Effector memory CD4-positive, alpha-beta T cell (primary cell): Measurements from ENCODE around the gene DACH1.

Source experiments
- DNase-seq, 3 donors: peaks; one replicate each; pipeline ENCODE4 v3.0.0-alpha.2; 2020
- H3K27ac ChIP-seq: 2 replicates; pipeline ENCODE4 v1.7.0; 2013; ENCODE audit warnings: mild to moderate bottlenecking, low read length, moderate library complexity; ENCODE audit not compliant: insufficient read depth, poor library complexity, severe bottlenecking
- H3K27me3 ChIP-seq: replicated peaks from 2 replicates; pipeline ENCODE4 v1.7.0; 2013; ENCODE audit warnings: mild to moderate bottlenecking, low read length; ENCODE audit not compliant: insufficient read depth, control insufficient read depth, poor library complexity, severe bottlenecking
- H3K36me3 ChIP-seq: 2 replicates; pipeline ENCODE4 v1.7.0; 2013; ENCODE audit warnings: mild to moderate bottlenecking, low read length, moderate library complexity; ENCODE audit not compliant: control insufficient read depth, insufficient read depth
- H3K4me1 ChIP-seq: 2 replicates; pipeline ENCODE4 v1.7.0; 2013; ENCODE audit warnings: low read length, mild to moderate bottlenecking; ENCODE audit not compliant: control insufficient read depth, insufficient read depth, poor library complexity, severe bottlenecking
- H3K4me3 ChIP-seq: 2 replicates; pipeline ENCODE4 v1.7.0; 2013; ENCODE audit warnings: low read length, low read depth, mild to moderate bottlenecking; ENCODE audit not compliant: insufficient read depth, poor library complexity, severe bottlenecking
- H3K9me3 ChIP-seq: 2 replicates; pipeline ENCODE4 v1.7.0; 2013; ENCODE audit warnings: mild to moderate bottlenecking, low read length, moderate library complexity; ENCODE audit not compliant: control insufficient read depth

DACH1 gene

DNA sequence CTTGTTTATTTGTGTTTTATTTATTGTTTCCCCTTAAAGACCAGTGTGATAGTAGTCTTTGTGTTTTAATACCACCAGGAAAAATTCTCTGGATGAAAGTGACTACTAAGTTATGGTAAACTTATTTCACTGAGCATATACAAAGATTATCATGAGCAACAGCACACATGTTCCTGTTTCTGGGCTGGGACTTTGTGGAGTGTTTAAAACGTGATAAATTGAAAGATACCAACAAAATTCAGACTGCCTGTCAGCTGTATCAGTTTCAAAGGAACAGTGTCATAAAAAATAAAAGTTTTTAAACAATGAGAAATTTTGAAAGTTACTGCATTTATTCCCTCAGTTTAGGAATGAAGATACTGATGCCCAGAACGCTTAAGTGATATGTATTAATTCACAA, 259.4 kb downstream of the DACH1 start:
- Histone ChIP-seq H3K9me3 (no peaks in the 10 kb centered on the region), H3K27ac (no peak overlapping the region), H3K27me3 (no peaks in the 10 kb centered on the region), H3K36me3 (no peaks in the 10 kb centered on the region), H3K4me3 (no peak overlapping the region), H3K4me1 (no peaks in the 10 kb centered on the region)
- no peak for DNase-seq

DNA sequence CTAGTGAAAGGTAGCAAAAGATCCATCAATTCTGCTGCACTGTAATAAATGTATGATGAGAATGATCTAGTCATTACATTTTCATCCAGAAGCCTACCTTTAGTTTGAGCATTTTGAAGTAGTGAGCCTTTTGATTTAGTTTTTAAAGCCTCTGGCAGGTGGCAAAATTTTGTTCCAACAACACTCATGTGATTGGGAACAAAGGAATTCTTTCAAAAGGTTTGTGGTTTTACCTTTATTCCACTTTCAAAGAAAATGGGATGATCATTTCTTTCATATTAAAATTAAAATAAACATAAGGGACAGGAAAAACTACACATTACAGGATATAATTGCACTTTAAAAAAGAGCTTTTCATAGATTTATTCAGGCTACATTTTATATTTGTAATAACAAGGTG, 260.2 kb downstream of the DACH1 start:
- Histone ChIP-seq H3K4me1 (no peaks in the 10 kb centered on the region), H3K36me3 (no peaks in the 10 kb centered on the region), H3K9me3 (no peaks in the 10 kb centered on the region), H3K27me3 (no peaks in the 10 kb centered on the region), H3K27ac (no peak overlapping the region), H3K4me3 (no peak overlapping the region)
- no peak for DNase-seq

DNA sequence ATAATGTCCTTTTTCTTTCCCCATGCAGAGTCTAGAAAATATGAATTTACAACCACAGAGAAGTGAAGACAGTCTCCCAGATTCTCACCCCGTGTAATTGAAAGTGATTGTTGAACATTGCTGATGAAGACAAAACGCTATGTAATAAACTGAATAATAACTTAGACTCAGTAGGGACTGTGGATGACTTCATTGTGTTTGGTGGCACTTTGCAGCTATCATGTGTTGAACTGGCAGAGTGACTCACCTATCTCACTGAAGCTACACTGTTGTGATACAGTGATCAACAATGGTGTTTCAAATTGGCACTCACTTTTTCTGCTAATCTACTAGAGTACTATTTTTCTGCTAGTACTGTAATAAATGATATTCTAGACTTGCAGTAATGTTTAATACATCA, 261.3 kb downstream of the DACH1 start:
- H3K27ac ChIP-seq, result no peak overlapping the region
- H3K9me3 ChIP-seq, result no peaks in the 10 kb centered on the region
- no peaks in the 10 kb centered on the region for H3K4me1 ChIP-seq
- H3K36me3 ChIP-seq, result no peaks in the 10 kb centered on the region
- no peak overlapping the region for H3K4me3 ChIP-seq
- DNase-seq, result no peak
- H3K27me3 ChIP-seq, result no peaks in the 10 kb centered on the region

DNA sequence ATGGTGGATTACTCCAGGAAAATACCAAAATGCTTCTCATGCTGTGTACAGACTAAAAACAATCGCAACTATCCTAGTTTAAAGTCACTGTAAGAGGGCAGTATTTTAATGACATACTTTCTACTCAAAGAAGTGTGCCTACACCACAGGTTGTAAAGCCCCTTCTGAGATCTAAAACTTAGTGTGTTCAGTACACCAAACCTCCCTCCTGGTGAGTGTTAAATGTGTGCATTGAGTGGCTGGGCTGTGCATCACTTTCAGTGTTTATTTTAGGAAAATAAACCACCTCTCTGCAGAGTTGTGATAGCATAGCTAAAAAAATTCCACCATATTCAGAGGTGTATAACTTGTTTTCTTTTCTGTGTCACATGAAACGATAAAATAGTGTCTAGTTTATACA, 263.7 kb downstream of the DACH1 start:
- no peak for DNase-seq
- Histone ChIP-seq H3K27me3 (no peaks in the 10 kb centered on the region), H3K4me3 (no peak overlapping the region), H3K4me1 (no peaks in the 10 kb centered on the region), H3K27ac (no peak overlapping the region), H3K36me3 (no peaks in the 10 kb centered on the region), H3K9me3 (no peaks in the 10 kb centered on the region)

DNA sequence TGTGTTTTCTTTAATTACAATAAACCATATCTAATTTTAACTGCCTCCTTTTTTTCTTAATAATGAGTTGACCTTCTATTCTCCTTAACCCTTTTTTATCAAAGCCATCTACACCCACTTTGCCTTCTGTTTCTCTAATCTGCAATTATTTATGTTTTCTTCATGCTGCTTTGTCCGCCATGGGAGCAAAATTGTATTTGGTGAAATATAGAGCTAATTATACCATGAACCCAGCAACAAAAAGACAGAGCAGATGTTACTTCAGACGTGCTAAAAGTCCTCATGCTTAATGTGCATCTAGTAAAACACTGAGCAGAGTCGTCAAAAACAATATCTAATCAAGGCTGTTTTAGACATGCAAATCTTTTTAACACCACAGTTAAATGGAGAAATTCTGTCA, 264.7 kb downstream of the DACH1 start:
- no peaks in the 10 kb centered on the region for H3K36me3 ChIP-seq
- H3K27me3 ChIP-seq, result no peaks in the 10 kb centered on the region
- DNase-seq, result no peak
- H3K4me1 ChIP-seq, result no peaks in the 10 kb centered on the region
- H3K27ac ChIP-seq, result no peak overlapping the region
- H3K9me3 ChIP-seq, result no peaks in the 10 kb centered on the region
- H3K4me3 ChIP-seq, result no peak overlapping the region

DNA sequence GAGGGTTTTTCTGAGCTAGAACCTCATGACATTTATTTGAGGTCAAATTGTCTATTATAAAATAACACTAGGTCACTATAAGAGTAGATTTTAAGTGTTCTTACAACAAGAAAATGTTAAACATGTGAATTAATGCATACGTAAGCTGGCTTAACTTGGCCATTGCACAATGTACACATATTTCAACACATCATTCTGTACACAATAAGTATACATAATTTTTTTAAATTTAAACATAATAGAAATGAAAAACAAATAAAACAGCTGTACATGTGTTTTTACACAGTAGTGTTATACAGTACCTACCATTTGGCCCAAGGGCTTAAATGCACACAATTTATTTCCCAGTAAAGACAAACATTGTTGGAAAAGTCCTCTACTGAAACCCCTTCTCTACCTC, 269.9 kb downstream of the DACH1 start:
- no peaks in the 10 kb centered on the region for H3K27me3 ChIP-seq
- H3K36me3 ChIP-seq, result no peaks in the 10 kb centered on the region
- DNase-seq, result no peak
- H3K4me1 ChIP-seq, result no peaks in the 10 kb centered on the region
- no peak overlapping the region for H3K4me3 ChIP-seq
- no peaks in the 10 kb centered on the region for H3K9me3 ChIP-seq
- no peak overlapping the region for H3K27ac ChIP-seq

DNA sequence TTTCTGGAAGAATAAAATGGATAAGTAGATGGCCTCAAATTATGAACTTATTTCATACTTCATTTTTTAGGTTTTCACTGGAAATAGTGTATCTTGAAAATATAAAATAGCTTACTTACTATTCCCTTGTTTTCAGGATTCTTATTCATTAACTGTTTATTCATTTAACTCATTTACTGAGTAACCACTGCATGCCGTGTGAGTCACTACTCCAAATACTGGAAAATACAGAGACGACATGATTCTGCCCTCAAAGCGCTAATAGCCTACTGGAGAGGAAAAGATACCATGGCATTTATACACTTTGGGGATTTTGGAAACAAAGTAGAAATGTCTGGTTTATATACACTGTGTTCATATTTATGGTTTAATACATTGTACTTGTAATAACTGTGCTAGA, 270.9 kb downstream of the DACH1 start:
- no peaks in the 10 kb centered on the region for H3K4me1 ChIP-seq
- H3K4me3 ChIP-seq, result no peak overlapping the region
- H3K27ac ChIP-seq, result no peak overlapping the region
- no peaks in the 10 kb centered on the region for H3K27me3 ChIP-seq
- no peak for DNase-seq
- H3K36me3 ChIP-seq, result no peaks in the 10 kb centered on the region
- H3K9me3 ChIP-seq, result no peaks in the 10 kb centered on the region

DNA sequence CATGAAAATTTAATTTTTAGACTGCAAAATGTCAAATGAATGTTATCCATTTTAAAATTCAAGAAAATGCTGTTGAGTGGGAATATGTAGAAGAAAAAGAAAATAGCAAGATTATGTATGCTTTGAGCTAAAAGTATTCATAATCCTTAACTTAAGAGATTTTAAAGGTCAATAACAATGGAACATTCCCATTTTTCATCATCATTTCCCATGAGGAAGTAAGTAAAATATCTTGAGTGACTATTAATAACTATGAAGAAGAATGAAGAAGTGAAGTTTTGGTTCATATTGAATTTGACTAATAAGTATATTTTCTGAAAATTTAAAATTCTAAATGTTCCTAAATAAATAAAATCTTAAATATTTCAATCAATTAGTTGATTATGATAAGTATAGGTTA, 273.4 kb downstream of the DACH1 start:
- DNase-seq, result no peak
- no peaks in the 10 kb centered on the region for H3K4me1 ChIP-seq
- no peaks in the 10 kb centered on the region for H3K36me3 ChIP-seq
- no peaks in the 10 kb centered on the region for H3K9me3 ChIP-seq
- no peak overlapping the region for H3K27ac ChIP-seq
- H3K27me3 ChIP-seq, result no peaks in the 10 kb centered on the region
- no peak overlapping the region for H3K4me3 ChIP-seq

DNA sequence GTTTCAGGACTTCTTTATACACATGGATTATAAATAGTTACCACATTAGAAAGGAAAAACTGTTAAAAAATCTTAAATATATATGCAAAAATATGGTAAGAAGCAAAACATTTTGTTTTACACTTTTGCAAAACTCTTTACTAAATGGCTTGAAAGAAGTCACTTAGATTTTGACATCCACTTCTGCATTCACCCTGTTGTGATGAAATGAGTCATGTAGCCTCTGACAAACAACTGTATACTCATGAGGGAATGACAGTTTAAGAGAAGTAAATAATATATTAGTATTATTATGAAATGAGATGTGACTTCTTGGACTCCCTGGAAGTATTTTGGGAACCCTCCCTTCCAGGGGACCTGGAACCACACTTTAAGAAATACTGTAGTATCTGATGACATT, 275.6 kb downstream of the DACH1 start:
- H3K36me3 ChIP-seq, result no peaks in the 10 kb centered on the region
- no peak overlapping the region for H3K27ac ChIP-seq
- no peak for DNase-seq
- H3K4me3 ChIP-seq, result no peak overlapping the region
- no peaks in the 10 kb centered on the region for H3K27me3 ChIP-seq
- H3K9me3 ChIP-seq, result no peaks in the 10 kb centered on the region
- H3K4me1 ChIP-seq, result no peaks in the 10 kb centered on the region

DNA sequence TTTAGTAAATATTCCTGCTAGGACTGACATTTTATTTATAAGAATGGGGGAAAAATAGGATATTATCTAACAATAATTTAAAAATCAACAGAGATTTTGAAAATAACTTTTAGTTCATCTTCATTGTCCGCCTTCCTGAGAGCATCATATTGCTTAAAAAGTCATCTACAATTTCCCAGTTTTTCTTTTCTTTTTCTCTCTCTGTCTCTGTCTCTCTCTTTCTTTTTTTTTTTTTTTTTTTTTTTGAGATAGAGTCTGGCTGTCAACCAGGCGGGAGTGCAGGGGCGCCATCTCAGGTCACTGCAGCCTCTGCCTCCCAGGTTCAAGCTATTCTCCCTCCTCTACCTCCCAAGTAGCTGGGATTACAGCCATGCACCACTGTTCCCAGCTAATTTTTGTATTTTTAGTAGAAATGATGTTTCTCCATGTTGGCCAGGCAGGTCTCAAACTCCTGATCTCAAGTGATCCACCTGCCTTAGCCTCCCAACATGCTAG, 276.3 kb downstream of the DACH1 start:
- H3K4me3 ChIP-seq, result no peak overlapping the region
- no peaks in the 10 kb centered on the region for H3K27me3 ChIP-seq

DNA sequence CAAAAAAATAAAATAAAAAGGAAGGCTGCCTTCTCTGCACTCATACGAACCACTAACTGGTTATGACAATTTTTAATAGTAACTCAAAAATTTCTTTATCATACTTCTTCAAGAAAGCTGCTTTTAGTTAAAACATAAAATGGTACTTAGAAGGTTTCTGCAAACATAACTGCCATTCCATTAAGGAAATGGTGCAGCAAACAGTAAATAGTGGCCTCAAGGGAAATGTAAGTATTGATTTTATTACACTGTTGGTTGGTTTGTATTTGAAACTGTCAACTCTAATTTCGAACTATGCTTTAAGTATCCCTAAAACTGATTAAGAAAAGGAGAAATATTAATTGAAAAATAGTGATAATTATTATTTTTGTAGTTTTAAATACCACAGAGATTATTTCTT, 278.0 kb downstream of the DACH1 start:
- H3K9me3 ChIP-seq, result no peaks in the 10 kb centered on the region
- H3K36me3 ChIP-seq, result no peaks in the 10 kb centered on the region
- H3K4me1 ChIP-seq, result no peaks in the 10 kb centered on the region
- no peak overlapping the region for H3K4me3 ChIP-seq
- H3K27me3 ChIP-seq, result no peaks in the 10 kb centered on the region
- no peak overlapping the region for H3K27ac ChIP-seq
- no peak for DNase-seq

More for the DNA sequence above, 276.3 kb downstream of the DACH1 start:
- no peaks in the 10 kb centered on the region for H3K36me3 ChIP-seq
- H3K9me3 ChIP-seq, result no peaks in the 10 kb centered on the region
- no peak overlapping the region for H3K27ac ChIP-seq
- no peaks in the 10 kb centered on the region for H3K4me1 ChIP-seq
- no peak for DNase-seq
